Measurements from ENCODE around the gene UBL5.
"Not testable (repeated sequence)": the region's sequence is repeated elsewhere in the genome, so short reads cannot be mapped to it uniquely, and the experiment has no call there.

Gene UBL5

GRCh38 chr19:9818175-9818733 is 9.5 kb upstream of the UBL5 start:
- Histone ChIP-seq H4K20me1 (ENCODE audit: insufficient read depth, low read length) (no peaks in the 10 kb centered on the region), H3K9me3 (ENCODE audit: low read length) (peaks cover 7% of the 10 kb centered on the region; the same call in 1 of the 2 replicates), H3K4me2 (ENCODE audit: low read length) (peak overlapping the region; percentile 94), H3K9ac (ENCODE audit: low read length) (peak overlapping the region; percentile 92), H3K27me3 (ENCODE audit: insufficient read depth, low read length) (no peaks in the 10 kb centered on the region), H3K9me2 (ENCODE audit: low read depth, low read length) (no peaks in the 10 kb centered on the region), H3K79me2 (ENCODE audit: insufficient read depth, low read length) (peaks cover 18% of the 10 kb centered on the region), H3K27ac (ENCODE audit: low read depth, low read length, poor library complexity, severe bottlenecking) (peak overlapping the region; percentile 85), H3K4me1 (ENCODE audit: insufficient read depth, low read length, severe bottlenecking) (peaks cover 14% of the 10 kb centered on the region), H2AFZ (ENCODE audit: low read length) (no peak overlapping the region), H3K4me3 (ENCODE audit: low read depth, low read length, poor library complexity, severe bottlenecking) (peak overlapping the region; percentile 97), H3F3A (ENCODE audit: insufficient read depth, low read length) (no peaks in the 10 kb centered on the region), H3K36me3 (ENCODE audit: insufficient read depth, low read length) (peaks cover 43% of the 10 kb centered on the region)
- TF ChIP-seq EZH2 (IDR thresholded peaks at IDR 0.05; ENCODE audit: borderline replicate concordance, low read length) = no peak
- TF ChIP-seq CTCF (IDR thresholded peaks at IDR 0.05; ENCODE audit: low read length) = no peak

GRCh38 chr19:9818734-9819595 is 8.8 kb upstream of the UBL5 start, which contains the start of gene FBXL12:
FBXL12 (minus strand) TSS chr19:9819079; CDS start chr19:9818813, 266 bp downstream.
- TF ChIP-seq CTCF (IDR thresholded peaks at IDR 0.05; ENCODE audit: low read length) (no peak), EZH2 (IDR thresholded peaks at IDR 0.05; ENCODE audit: borderline replicate concordance, low read length) (no peak)
- peak within 1 kb of the TSS; percentile 92 for H3K9ac ChIP-seq (ENCODE audit: low read length)
- no peaks in the 10 kb centered on the region for H3K27me3 ChIP-seq (ENCODE audit: insufficient read depth, low read length)
- peak within 1 kb of the TSS; percentile 94 for H3K4me2 ChIP-seq (ENCODE audit: low read length)
- H4K20me1 ChIP-seq (ENCODE audit: insufficient read depth, low read length) = no peaks in the 10 kb centered on the region
- H2AFZ ChIP-seq (ENCODE audit: low read length) = no peak within 1 kb of the TSS
- no peaks in the 10 kb centered on the region for H3K9me2 ChIP-seq (ENCODE audit: low read depth, low read length)
- peak within 1 kb of the TSS; percentile 97 for H3K4me3 ChIP-seq (ENCODE audit: low read depth, low read length, poor library complexity, severe bottlenecking)
- no peaks in the 10 kb centered on the region for H3F3A ChIP-seq (ENCODE audit: insufficient read depth, low read length)
- peaks cover 14% of the 10 kb centered on the region for H3K4me1 ChIP-seq (ENCODE audit: insufficient read depth, low read length, severe bottlenecking)
- H3K27ac ChIP-seq (ENCODE audit: low read depth, low read length, poor library complexity, severe bottlenecking) = peak within 1 kb of the TSS; percentile 85
- H3K79me2 ChIP-seq (ENCODE audit: insufficient read depth, low read length) = peaks cover 18% of the 10 kb centered on the region
- H3K36me3 ChIP-seq (ENCODE audit: insufficient read depth, low read length) = peaks cover 38% of the 10 kb centered on the region
- peaks cover 7% of the 10 kb centered on the region; the same call in 1 of the 2 replicates for H3K9me3 ChIP-seq (ENCODE audit: low read length)

GRCh38 chr19:9819596-9819909 is 8.2 kb upstream of the UBL5 start:
- H3K9me2 ChIP-seq (ENCODE audit: low read depth, low read length) = no peaks in the 10 kb centered on the region
- H3K9me3 ChIP-seq (ENCODE audit: low read length) = peaks cover 7% of the 10 kb centered on the region; the same call in 1 of the 2 replicates
- H3K79me2 ChIP-seq (ENCODE audit: insufficient read depth, low read length) = peaks cover 18% of the 10 kb centered on the region
- peak overlapping the region; percentile 29 for H3K27ac ChIP-seq (ENCODE audit: low read depth, low read length, poor library complexity, severe bottlenecking)
- TF ChIP-seq CTCF (IDR thresholded peaks at IDR 0.05; ENCODE audit: low read length) = no peak
- no peak for TF ChIP-seq EZH2 (IDR thresholded peaks at IDR 0.05; ENCODE audit: borderline replicate concordance, low read length)
- H3K36me3 ChIP-seq (ENCODE audit: insufficient read depth, low read length) = peaks cover 34% of the 10 kb centered on the region
- H3F3A ChIP-seq (ENCODE audit: insufficient read depth, low read length) = no peaks in the 10 kb centered on the region
- no peak overlapping the region for H2AFZ ChIP-seq (ENCODE audit: low read length)
- H3K4me2 ChIP-seq (ENCODE audit: low read length) = peak overlapping the region; percentile 67
- H4K20me1 ChIP-seq (ENCODE audit: insufficient read depth, low read length) = no peaks in the 10 kb centered on the region
- H3K4me1 ChIP-seq (ENCODE audit: insufficient read depth, low read length, severe bottlenecking) = peaks cover 14% of the 10 kb centered on the region
- peak overlapping the region; percentile 18; the same call in 1 of the 2 replicates for H3K9ac ChIP-seq (ENCODE audit: low read length)
- peak overlapping the region; percentile 57 for H3K4me3 ChIP-seq (ENCODE audit: low read depth, low read length, poor library complexity, severe bottlenecking)
- no peaks in the 10 kb centered on the region for H3K27me3 ChIP-seq (ENCODE audit: insufficient read depth, low read length)

- H3K9me2 ChIP-seq (ENCODE audit: low read depth, low read length); H3K9me3 ChIP-seq (ENCODE audit: low read length); H3K27me3 ChIP-seq (ENCODE audit: insufficient read depth, low read length); H2AFZ ChIP-seq (ENCODE audit: low read length); H4K20me1 ChIP-seq (ENCODE audit: insufficient read depth, low read length); H3F3A ChIP-seq (ENCODE audit: insufficient read depth, low read length): not testable (repeated sequence)
- H3K4me2 ChIP-seq (ENCODE audit: low read length) = peak overlapping the region; percentile 67
- H3K79me2 ChIP-seq (ENCODE audit: insufficient read depth, low read length) = peaks cover 15% of the 10 kb centered on the region
- H3K36me3 ChIP-seq (ENCODE audit: insufficient read depth, low read length) = peaks cover 29% of the 10 kb centered on the region
- peak overlapping the region; percentile 57 for H3K4me3 ChIP-seq (ENCODE audit: low read depth, low read length, poor library complexity, severe bottlenecking)
- H3K27ac ChIP-seq (ENCODE audit: low read depth, low read length, poor library complexity, severe bottlenecking) = peak overlapping the region; percentile 29
- H3K4me1 ChIP-seq (ENCODE audit: insufficient read depth, low read length, severe bottlenecking) = peaks cover 14% of the 10 kb centered on the region
- H3K9ac ChIP-seq (ENCODE audit: low read length) = peak overlapping the region; percentile 18; the same call in 1 of the 2 replicates
Observed at GRCh38 chr19:9820034-9820433, 7.7 kb upstream of the UBL5 start.
